Measurements from ENCODE around the gene OR51L1.

OR51L1 gene

DNA sequence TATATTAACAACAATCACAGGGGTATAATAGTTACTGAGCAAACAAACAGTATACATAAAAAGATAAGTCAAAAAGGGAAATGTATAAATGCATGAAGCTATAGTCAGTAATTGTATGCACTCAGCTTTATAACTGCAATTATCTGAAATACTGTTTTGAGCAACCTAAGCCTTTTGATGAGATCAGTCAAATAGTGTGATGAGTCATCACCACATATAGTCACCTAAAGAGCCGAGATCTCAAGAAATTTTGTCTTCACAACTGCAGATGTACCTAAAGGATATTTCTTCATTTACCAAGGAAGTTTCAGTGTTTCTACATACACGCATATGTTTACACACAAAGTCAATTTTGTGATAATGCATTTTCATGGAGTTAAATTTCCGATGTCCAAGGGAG is 33.8 kb upstream of the OR51L1 start:
- H3K4me1 ChIP-seq (ENCODE audit: low read length): peaks cover 6% of the 10 kb centered on the region; the same call in 1 of the 2 replicates
- H3K9ac ChIP-seq (ENCODE audit: low read length): no peak overlapping the region
- no peaks in the 10 kb centered on the region for H3K27me3 ChIP-seq (ENCODE audit: low read depth, low read length)
- no peak overlapping the region for H2AFZ ChIP-seq (ENCODE audit: low read depth, low read length)
- H3K27ac ChIP-seq (ENCODE audit: low read length): no peak overlapping the region
- TF ChIP-seq, protein P1, sequence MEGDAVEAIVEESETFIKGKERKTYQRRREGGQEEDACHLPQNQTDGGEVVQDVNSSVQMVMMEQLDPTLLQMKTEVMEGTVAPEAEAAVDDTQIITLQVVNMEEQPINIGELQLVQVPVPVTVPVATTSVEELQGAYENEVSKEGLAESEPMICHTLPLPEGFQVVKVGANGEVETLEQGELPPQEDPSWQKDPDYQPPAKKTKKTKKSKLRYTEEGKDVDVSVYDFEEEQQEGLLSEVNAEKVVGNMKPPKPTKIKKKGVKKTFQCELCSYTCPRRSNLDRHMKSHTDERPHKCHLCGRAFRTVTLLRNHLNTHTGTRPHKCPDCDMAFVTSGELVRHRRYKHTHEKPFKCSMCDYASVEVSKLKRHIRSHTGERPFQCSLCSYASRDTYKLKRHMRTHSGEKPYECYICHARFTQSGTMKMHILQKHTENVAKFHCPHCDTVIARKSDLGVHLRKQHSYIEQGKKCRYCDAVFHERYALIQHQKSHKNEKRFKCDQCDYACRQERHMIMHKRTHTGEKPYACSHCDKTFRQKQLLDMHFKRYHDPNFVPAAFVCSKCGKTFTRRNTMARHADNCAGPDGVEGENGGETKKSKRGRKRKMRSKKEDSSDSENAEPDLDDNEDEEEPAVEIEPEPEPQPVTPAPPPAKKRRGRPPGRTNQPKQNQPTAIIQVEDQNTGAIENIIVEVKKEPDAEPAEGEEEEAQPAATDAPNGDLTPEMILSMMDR (IDR thresholded peaks at IDR 0.05; ENCODE audit: low read depth, low read length): no peak
- no peak for TF ChIP-seq EZH2phosphoT487 (IDR thresholded peaks at IDR 0.05; ENCODE audit: low read depth)
- no peaks in the 10 kb centered on the region for H3K36me3 ChIP-seq (replicated peaks; ENCODE audit: low read depth, low read length)
- H4K20me1 ChIP-seq (ENCODE audit: insufficient read depth, low read length): no peaks in the 10 kb centered on the region
- no peaks in the 10 kb centered on the region for H3K9me3 ChIP-seq (ENCODE audit: insufficient read depth, low read length)
- 0 out of 2 replicates have a peak overlapping the region, but pooled peaks have one; percentile 12 for H3K4me2 ChIP-seq (ENCODE audit: low read length)
- H3K4me3 ChIP-seq (ENCODE audit: low read length): no peak overlapping the region
- H3K79me2 ChIP-seq (ENCODE audit: low read length): no peaks in the 10 kb centered on the region

DNA sequence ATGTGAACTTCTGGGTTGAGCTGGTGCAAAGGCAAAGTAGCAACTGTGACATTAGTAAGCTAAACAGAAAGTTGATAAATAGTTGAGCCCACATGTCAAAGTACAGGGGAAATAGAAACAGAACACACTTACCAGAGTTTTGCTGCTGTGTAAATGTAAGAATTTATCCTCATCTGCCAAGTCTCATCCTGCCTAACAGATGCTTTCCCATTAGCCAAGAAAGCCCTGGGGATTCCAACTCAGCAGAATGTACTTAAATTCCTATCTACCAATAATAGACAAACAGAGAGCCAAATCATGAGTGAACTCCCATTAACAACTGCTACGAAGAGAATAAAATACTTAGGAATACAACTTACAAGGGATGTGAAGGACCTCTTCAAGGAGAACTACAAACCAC is 31.8 kb upstream of the OR51L1 start:
- no peaks in the 10 kb centered on the region for H3K9me3 ChIP-seq (ENCODE audit: insufficient read depth, low read length)
- no peak overlapping the region for H3K9ac ChIP-seq (ENCODE audit: low read length)
- H4K20me1 ChIP-seq (ENCODE audit: insufficient read depth, low read length): no peaks in the 10 kb centered on the region
- H3K27ac ChIP-seq (ENCODE audit: low read length): no peak overlapping the region
- H3K79me2 ChIP-seq (ENCODE audit: low read length): no peaks in the 10 kb centered on the region
- H3K4me3 ChIP-seq (ENCODE audit: low read length): no peak overlapping the region
- no peaks in the 10 kb centered on the region for H3K27me3 ChIP-seq (ENCODE audit: low read depth, low read length)
- H3K4me1 ChIP-seq (ENCODE audit: low read length): peaks cover 6% of the 10 kb centered on the region; the same call in 1 of the 2 replicates
- TF ChIP-seq EZH2phosphoT487 (IDR thresholded peaks at IDR 0.05; ENCODE audit: low read depth): no peak
- TF ChIP-seq, protein P1 (IDR thresholded peaks at IDR 0.05; ENCODE audit: low read depth, low read length): no peak
- no peak overlapping the region for H3K4me2 ChIP-seq (ENCODE audit: low read length)
- no peaks in the 10 kb centered on the region for H3K36me3 ChIP-seq (replicated peaks; ENCODE audit: low read depth, low read length)
- H2AFZ ChIP-seq (ENCODE audit: low read depth, low read length): no peak overlapping the region

- no peak overlapping the region for H3K27ac ChIP-seq (ENCODE audit: low read length)
- H3K27me3 ChIP-seq (ENCODE audit: low read depth, low read length): no peaks in the 10 kb centered on the region
- no peak overlapping the region for H2AFZ ChIP-seq (ENCODE audit: low read depth, low read length)
- H3K9me3 ChIP-seq (ENCODE audit: insufficient read depth, low read length): no peaks in the 10 kb centered on the region
- H3K79me2 ChIP-seq (ENCODE audit: low read length): no peaks in the 10 kb centered on the region
- H3K4me3 ChIP-seq (ENCODE audit: low read length): no peak overlapping the region
- TF ChIP-seq, protein P1 (IDR thresholded peaks at IDR 0.05; ENCODE audit: low read depth, low read length): no peak
- no peak for TF ChIP-seq EZH2phosphoT487 (IDR thresholded peaks at IDR 0.05; ENCODE audit: low read depth)
- no peak overlapping the region for H3K4me2 ChIP-seq (ENCODE audit: low read length)
- no peaks in the 10 kb centered on the region for H3K36me3 ChIP-seq (replicated peaks; ENCODE audit: low read depth, low read length)
- peaks cover 5% of the 10 kb centered on the region; the same call in 1 of the 2 replicates for H3K4me1 ChIP-seq (ENCODE audit: low read length)
- H3K9ac ChIP-seq (ENCODE audit: low read length): no peak overlapping the region
- no peaks in the 10 kb centered on the region for H4K20me1 ChIP-seq (ENCODE audit: insufficient read depth, low read length)
These were observed 19.2 kb upstream of the OR51L1 start for GRCh38 chr11:4975436-4975835.

DNA sequence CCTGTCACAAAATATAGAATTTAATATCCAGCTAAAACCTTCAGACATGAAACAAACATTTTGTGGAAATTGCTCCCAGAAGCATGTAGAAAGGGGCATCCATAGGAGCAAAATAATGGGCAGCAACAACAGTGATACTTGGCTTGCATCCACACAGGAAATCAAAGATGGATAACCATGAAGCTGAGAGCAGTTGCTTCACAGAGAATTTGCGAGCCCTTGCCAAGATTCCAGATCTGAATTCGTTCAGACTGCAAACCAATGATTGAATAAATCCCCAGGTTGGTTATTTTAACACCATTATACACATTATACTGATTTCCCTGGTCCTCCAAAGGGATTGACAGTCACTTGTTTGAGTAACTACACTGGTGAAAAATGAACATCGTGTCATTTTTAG is 15.6 kb upstream of the OR51L1 start:
- Histone ChIP-seq H3K36me3 (replicated peaks; ENCODE audit: low read depth, low read length) (no peaks in the 10 kb centered on the region), H3K27me3 (ENCODE audit: low read depth, low read length) (no peaks in the 10 kb centered on the region), H3K4me2 (ENCODE audit: low read length) (no peak overlapping the region), H3K9me3 (ENCODE audit: insufficient read depth, low read length) (no peaks in the 10 kb centered on the region), H2AFZ (ENCODE audit: low read depth, low read length) (no peak overlapping the region), H3K27ac (ENCODE audit: low read length) (no peak overlapping the region), H3K9ac (ENCODE audit: low read length) (no peak overlapping the region), H3K4me3 (ENCODE audit: low read length) (no peak overlapping the region), H4K20me1 (ENCODE audit: insufficient read depth, low read length) (no peaks in the 10 kb centered on the region), H3K4me1 (ENCODE audit: low read length) (no peaks in the 10 kb centered on the region), H3K79me2 (ENCODE audit: low read length) (no peaks in the 10 kb centered on the region)
- TF ChIP-seq, protein P1 (IDR thresholded peaks at IDR 0.05; ENCODE audit: low read depth, low read length): no peak
- no peak for TF ChIP-seq EZH2phosphoT487 (IDR thresholded peaks at IDR 0.05; ENCODE audit: low read depth)
